Endothelial cell of umbilical vein (primary cell): ENCODE data around the gene STXBP5.
A peak's percentile ranks its signal among the peaks of the same experiment; 100 is the strongest.

ENCODE experiments used
- CTCF ChIP-seq, 2 donors: IDR thresholded peaks; 1 replicate in 1 of 2; 2 replicates in 1 of 2; pipeline ENCODE4 v1.5.1; 2011; ENCODE audit warnings: low read length in 2 of 2, mild to moderate bottlenecking in 2 of 2, moderate library complexity in 2 of 2, control low read depth in 1 of 2, inconsistent platforms in 1 of 2, low read depth in 1 of 2; ENCODE audit not compliant: insufficient read depth in 1 of 2; ENCODE audit errors: extremely low read depth in 1 of 2
- EZH2 ChIP-seq: IDR thresholded peaks from 2 replicates; pipeline ENCODE4 v1.6.1; 2012; ENCODE audit warnings: borderline replicate concordance, low read depth, mild to moderate bottlenecking, moderate library complexity, low read length, inconsistent platforms; ENCODE audit not compliant: severe bottlenecking
- FOS ChIP-seq: IDR thresholded peaks from 2 replicates; pipeline ENCODE4 v1.6.1; 2011; ENCODE audit warnings: mild to moderate bottlenecking, low read length, moderate library complexity, borderline replicate concordance; ENCODE audit not compliant: insufficient read depth
- GATA2 ChIP-seq: IDR thresholded peaks from 2 replicates; pipeline ENCODE4 v1.7.0; 2011; ENCODE audit warnings: low read depth, mild to moderate bottlenecking, moderate library complexity, mixed read lengths, low read length; ENCODE audit not compliant: insufficient read length, insufficient read depth
- JUN ChIP-seq: IDR thresholded peaks from 2 replicates; pipeline ENCODE4 v1.6.1; 2011; ENCODE audit warnings: borderline replicate concordance, low read depth; ENCODE audit not compliant: insufficient read length, insufficient read depth
- POLR2A ChIP-seq: IDR thresholded peaks from 2 replicates; pipeline ENCODE4 v1.6.1; 2012; ENCODE audit warnings: low read depth, mild to moderate bottlenecking, control low read depth, low read length
- POLR2AphosphoS5 ChIP-seq: IDR thresholded peaks from 2 replicates; pipeline ENCODE4 v1.6.1; 2012; ENCODE audit warnings: low read depth, mild to moderate bottlenecking, control low read depth, low read length, moderate library complexity; ENCODE audit not compliant: insufficient read depth

GRCh38 chr6:147203311-147204059 lies 732 bp upstream of the STXBP5 start:
- TF ChIP-seq EZH2 (no peak), CTCF (IDR thresholded peaks at IDR 0.05; ENCODE audit: extremely low read depth in 1 of 2, insufficient read depth in 1 of 2, low read depth in 1 of 2, low read length in 2 of 2) (no peak), JUN (no peak), POLR2AphosphoS5 (peak; percentile 67), GATA2 (no peak), POLR2A (peak; percentile 64), FOS (no peak)
